IPS-20b (cell line): ENCODE data around the gene KATNB1.
A peak's percentile ranks its signal among the peaks of the same experiment; 100 is the strongest.

Experiments
- H3K27ac ChIP-seq: one replicate; pipeline ENCODE4 v1.5.1; 2013; ENCODE audit warnings: low read length
- H3K27me3 ChIP-seq: 2 replicates; pipeline ENCODE4 v1.6.1; 2013; ENCODE audit warnings: mild to moderate bottlenecking, low read length, inconsistent platforms; ENCODE audit not compliant: insufficient read depth
- H3K36me3 ChIP-seq: 2 replicates; pipeline ENCODE4 v1.6.1; 2013; ENCODE audit warnings: low read depth, mild to moderate bottlenecking, inconsistent platforms, low read length, moderate library complexity; ENCODE audit not compliant: insufficient read depth
- H3K4me1 ChIP-seq: 2 replicates; pipeline ENCODE4 v1.6.1; 2013; ENCODE audit warnings: mild to moderate bottlenecking, control low read depth, inconsistent platforms, low read length, moderate library complexity; ENCODE audit not compliant: insufficient read depth
- H3K4me3 ChIP-seq: 2 replicates; pipeline ENCODE4 v1.5.1; 2013; ENCODE audit warnings: mild to moderate bottlenecking, low read length, inconsistent platforms
- H3K9ac ChIP-seq: 2 replicates; pipeline ENCODE4 v1.6.1; 2013; ENCODE audit warnings: low read depth, mild to moderate bottlenecking, inconsistent platforms, low read length, moderate library complexity
- H3K9me3 ChIP-seq: 2 replicates; pipeline ENCODE4 v1.6.1; 2013; ENCODE audit warnings: mild to moderate bottlenecking, low read depth, low read length, inconsistent platforms; ENCODE audit not compliant: insufficient read depth

KATNB1 gene

GRCh38 chr16:57735755-57736418 lies at the start of gene KATNB1:
TSS of gene KATNB1 (plus strand) at chr16:57735770. CDS start at chr16:57737244, 1,474 bp downstream.
- Histone ChIP-seq H3K9me3 (no peaks in the 10 kb centered on the region), H3K36me3 (peaks cover 4% of the 10 kb centered on the region), H3K27me3 (no peaks in the 10 kb centered on the region), H3K4me1 (peaks cover 4% of the 10 kb centered on the region; the same call in 1 of the 2 replicates), H3K27ac (peak within 1 kb of the TSS; percentile 80), H3K9ac (peak within 1 kb of the TSS; percentile 97), H3K4me3 (peak within 1 kb of the TSS; percentile 87)

- Histone ChIP-seq H3K9ac (no peak overlapping the region), H3K4me3 (no peak overlapping the region), H3K27me3 (no peaks in the 10 kb centered on the region), H3K9me3 (no peaks in the 10 kb centered on the region), H3K27ac (no peak overlapping the region), H3K36me3 (no peaks in the 10 kb centered on the region), H3K4me1 (no peaks in the 10 kb centered on the region)
Measured at GRCh38 chr16:57686577-57686976, 49.0 kb upstream of the KATNB1 start.

GRCh38 chr16:57687363-57687929 lies 48.1 kb upstream of the KATNB1 start:
- Histone ChIP-seq H3K9ac (no peak overlapping the region), H3K9me3 (no peaks in the 10 kb centered on the region), H3K4me3 (no peak overlapping the region), H3K36me3 (no peaks in the 10 kb centered on the region), H3K4me1 (no peaks in the 10 kb centered on the region), H3K27me3 (no peaks in the 10 kb centered on the region), H3K27ac (no peak overlapping the region)

- Histone ChIP-seq H3K36me3 (no peaks in the 10 kb centered on the region), H3K4me3 (no peak overlapping the region), H3K9me3 (no peaks in the 10 kb centered on the region), H3K4me1 (no peaks in the 10 kb centered on the region), H3K27me3 (no peaks in the 10 kb centered on the region), H3K27ac (no peak overlapping the region), H3K9ac (no peak overlapping the region)
Measured at GRCh38 chr16:57688487-57688986, 47.0 kb upstream of the KATNB1 start.

- Histone ChIP-seq H3K9ac (no peak overlapping the region), H3K36me3 (no peaks in the 10 kb centered on the region), H3K27ac (no peak overlapping the region), H3K9me3 (no peaks in the 10 kb centered on the region), H3K4me1 (no peaks in the 10 kb centered on the region), H3K27me3 (no peaks in the 10 kb centered on the region), H3K4me3 (no peak overlapping the region)
Measured at GRCh38 chr16:57688987-57689761, 46.4 kb upstream of the KATNB1 start.

- no peaks in the 10 kb centered on the region for H3K27me3 ChIP-seq
- H3K9ac ChIP-seq, result no peak overlapping the region
- no peaks in the 10 kb centered on the region for H3K36me3 ChIP-seq
- no peaks in the 10 kb centered on the region for H3K4me1 ChIP-seq
- no peak overlapping the region for H3K4me3 ChIP-seq
- H3K27ac ChIP-seq, result no peak overlapping the region
- no peaks in the 10 kb centered on the region for H3K9me3 ChIP-seq
Measured at GRCh38 chr16:57689762-57690558, 45.6 kb upstream of the KATNB1 start.

- Histone ChIP-seq H3K27ac (no peak overlapping the region), H3K36me3 (no peaks in the 10 kb centered on the region), H3K27me3 (no peaks in the 10 kb centered on the region), H3K4me1 (no peaks in the 10 kb centered on the region), H3K9me3 (no peaks in the 10 kb centered on the region), H3K9ac (no peak overlapping the region), H3K4me3 (no peak overlapping the region)
Measured at GRCh38 chr16:57690782-57691471, 44.6 kb upstream of the KATNB1 start.

GRCh38 chr16:57692636-57693035 lies 42.9 kb upstream of the KATNB1 start:
- Histone ChIP-seq H3K4me1 (no peaks in the 10 kb centered on the region), H3K36me3 (no peaks in the 10 kb centered on the region), H3K9ac (no peak overlapping the region), H3K4me3 (no peak overlapping the region), H3K27ac (no peak overlapping the region), H3K9me3 (no peaks in the 10 kb centered on the region), H3K27me3 (no peaks in the 10 kb centered on the region)

GRCh38 chr16:57693550-57693949 lies 42.0 kb upstream of the KATNB1 start:
- Histone ChIP-seq H3K4me1 (no peaks in the 10 kb centered on the region), H3K9ac (no peak overlapping the region), H3K27ac (no peak overlapping the region)

GRCh38 chr16:57694231-57694724 lies 41.3 kb upstream of the KATNB1 start:
- H3K4me1 ChIP-seq, result no peaks in the 10 kb centered on the region

More at GRCh38 chr16:57693550-57693949, 42.0 kb upstream of the KATNB1 start:
- H3K36me3 ChIP-seq, result no peaks in the 10 kb centered on the region
- no peak overlapping the region for H3K4me3 ChIP-seq
- no peaks in the 10 kb centered on the region for H3K27me3 ChIP-seq
- no peaks in the 10 kb centered on the region for H3K9me3 ChIP-seq

More at GRCh38 chr16:57694231-57694724, 41.3 kb upstream of the KATNB1 start:
- H3K9me3 ChIP-seq, result no peaks in the 10 kb centered on the region
- no peak overlapping the region for H3K27ac ChIP-seq
- no peak overlapping the region for H3K4me3 ChIP-seq
- no peaks in the 10 kb centered on the region for H3K36me3 ChIP-seq
- H3K9ac ChIP-seq, result no peak overlapping the region
- no peaks in the 10 kb centered on the region for H3K27me3 ChIP-seq
